GM21737 (cell line): Measurements from ENCODE around the gene LRRC27.
"Not testable (repeated sequence)": the region's sequence is repeated elsewhere in the genome, so short reads cannot be mapped to it uniquely, and the experiment has no call there.

Source experiments
- ATAC-seq: cut with Tn5 transposase; IDR thresholded peaks from one replicate; pipeline ENCODE4 v1.9.1; 2021; ENCODE audit warnings: mild to moderate bottlenecking, moderate library complexity; ENCODE audit not compliant: unreplicated experiment

LRRC27 gene

GRCh38 chr10:132336064-132336746, 4.2 kb downstream of the LRRC27 start:
- no peak for ATAC-seq

GRCh38 chr10:132336919-132337407, 5.0 kb downstream of the LRRC27 start:
- no peak for ATAC-seq

- not testable (repeated sequence) for ATAC-seq
These were observed 5.9 kb downstream of the LRRC27 start for GRCh38 chr10:132337854-132338253.

- ATAC-seq: no peak
These were observed 6.9 kb downstream of the LRRC27 start for GRCh38 chr10:132338876-132339275.

- no peak for ATAC-seq
These were observed 7.3 kb downstream of the LRRC27 start for GRCh38 chr10:132339276-132339675.

GRCh38 chr10:132341017-132341416, 9.0 kb downstream of the LRRC27 start:
- no peak for ATAC-seq

- no peak for ATAC-seq
These were observed 9.8 kb downstream of the LRRC27 start for GRCh38 chr10:132341781-132342180.

GRCh38 chr10:132342553-132342952, 10.6 kb downstream of the LRRC27 start:
- ATAC-seq: no peak

- no peak for ATAC-seq
These were observed 12.4 kb downstream of the LRRC27 start for GRCh38 chr10:132344386-132344785.

GRCh38 chr10:132345345-132345744, 13.4 kb downstream of the LRRC27 start:
- ATAC-seq: no peak

- no peak for ATAC-seq
These were observed 14.8 kb downstream of the LRRC27 start for GRCh38 chr10:132346806-132347205.

GRCh38 chr10:132347211-132347930, 15.4 kb downstream of the LRRC27 start:
- no peak for ATAC-seq

- ATAC-seq: no peak
These were observed 15.9 kb downstream of the LRRC27 start for GRCh38 chr10:132347931-132348267.

- no peak for ATAC-seq
These were observed 17.8 kb downstream of the LRRC27 start for GRCh38 chr10:132349766-132350165.

GRCh38 chr10:132350391-132350790, 18.4 kb downstream of the LRRC27 start:
- no peak for ATAC-seq

GRCh38 chr10:132350946-132351345, 19.0 kb downstream of the LRRC27 start:
- no peak for ATAC-seq

- ATAC-seq: no peak
These were observed 19.6 kb downstream of the LRRC27 start for GRCh38 chr10:132351611-132352010.

- ATAC-seq: not testable (repeated sequence)
These were observed 20.7 kb downstream of the LRRC27 start for GRCh38 chr10:132352462-132353308.

- no peak for ATAC-seq
These were observed 21.7 kb downstream of the LRRC27 start for GRCh38 chr10:132353456-132354355.

GRCh38 chr10:132354356-132355094, 22.5 kb downstream of the LRRC27 start:
- no peak for ATAC-seq
